ENCODE results near the gene GRM1.

Gene GRM1

GRCh38 chr6:146065690-146066089 is 36.8 kb downstream of the GRM1 start:
- Histone ChIP-seq H3K4me1 (ENCODE audit: insufficient read depth, low read length) (no peaks in the 10 kb centered on the region), H3K36me3 (ENCODE audit: insufficient read depth, low read length) (no peaks in the 10 kb centered on the region), H3K9me3 (ENCODE audit: control insufficient read depth, insufficient read depth, low read length) (no peaks in the 10 kb centered on the region), H3K9ac (ENCODE audit: low read depth, low read length) (no peak overlapping the region)

GRCh38 chr6:146066506-146066905 is 37.6 kb downstream of the GRM1 start:
- H3K4me1 ChIP-seq (ENCODE audit: insufficient read depth, low read length) = no peaks in the 10 kb centered on the region
- no peaks in the 10 kb centered on the region for H3K9me3 ChIP-seq (ENCODE audit: control insufficient read depth, insufficient read depth, low read length)
- H3K9ac ChIP-seq (ENCODE audit: low read depth, low read length) = no peak overlapping the region
- H3K36me3 ChIP-seq (ENCODE audit: insufficient read depth, low read length) = no peaks in the 10 kb centered on the region

GRCh38 chr6:146071781-146072180 is 42.9 kb downstream of the GRM1 start:
- Histone ChIP-seq H3K4me1 (ENCODE audit: insufficient read depth, low read length) (no peaks in the 10 kb centered on the region), H3K36me3 (ENCODE audit: insufficient read depth, low read length) (no peaks in the 10 kb centered on the region), H3K9ac (ENCODE audit: low read depth, low read length) (no peak overlapping the region), H3K9me3 (ENCODE audit: control insufficient read depth, insufficient read depth, low read length) (no peaks in the 10 kb centered on the region)

DNA sequence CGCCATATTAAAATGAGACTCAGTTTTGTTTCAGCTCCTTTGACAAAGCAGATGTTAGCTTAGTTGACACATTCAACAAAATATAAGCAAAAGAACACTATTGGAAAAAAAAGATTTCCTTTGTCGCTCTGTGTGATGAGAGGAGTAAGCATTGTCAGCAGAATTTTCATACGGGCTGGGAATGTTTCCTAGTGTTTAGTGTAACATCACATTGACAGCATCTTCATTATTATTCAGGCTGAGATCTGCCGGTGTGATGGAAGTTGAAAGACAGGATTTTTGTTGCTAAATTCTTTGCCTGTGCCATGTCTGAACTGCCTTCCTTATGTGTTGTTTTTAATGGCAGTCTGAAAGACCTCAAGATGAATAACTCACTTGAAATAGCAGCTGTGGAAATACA is 49.1 kb downstream of the GRM1 start:
- Histone ChIP-seq H3K9ac (ENCODE audit: low read depth, low read length) (no peak overlapping the region), H3K4me1 (ENCODE audit: insufficient read depth, low read length) (no peaks in the 10 kb centered on the region), H3K36me3 (ENCODE audit: insufficient read depth, low read length) (no peaks in the 10 kb centered on the region), H3K9me3 (ENCODE audit: control insufficient read depth, insufficient read depth, low read length) (no peaks in the 10 kb centered on the region)

DNA sequence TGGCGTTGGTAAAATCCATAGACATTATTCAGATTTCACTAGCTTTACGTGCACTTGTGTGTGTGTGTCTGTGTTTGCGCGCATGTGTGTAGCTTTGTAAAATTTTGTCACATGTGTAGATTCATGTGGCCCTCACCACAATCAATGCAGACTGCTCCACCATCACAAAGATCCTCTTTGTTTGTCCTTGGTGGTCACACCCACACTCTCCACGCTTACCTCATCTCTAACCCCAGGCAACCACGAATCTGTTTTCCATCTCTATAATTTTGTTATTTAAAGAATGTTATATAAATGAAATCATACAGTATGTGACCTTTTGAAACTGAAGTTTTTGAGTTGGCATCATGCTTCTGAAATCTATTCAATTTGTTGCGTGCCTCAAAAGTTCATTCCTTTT is 58.5 kb downstream of the GRM1 start:
- H3K9me3 ChIP-seq (ENCODE audit: control insufficient read depth, insufficient read depth, low read length) = no peaks in the 10 kb centered on the region
- no peaks in the 10 kb centered on the region for H3K36me3 ChIP-seq (ENCODE audit: insufficient read depth, low read length)
- no peaks in the 10 kb centered on the region for H3K4me1 ChIP-seq (ENCODE audit: insufficient read depth, low read length)
- no peak overlapping the region for H3K9ac ChIP-seq (ENCODE audit: low read depth, low read length)

GRCh38 chr6:146090474-146090873 is 61.6 kb downstream of the GRM1 start:
- Histone ChIP-seq H3K36me3 (ENCODE audit: insufficient read depth, low read length) (no peaks in the 10 kb centered on the region), H3K9me3 (ENCODE audit: control insufficient read depth, insufficient read depth, low read length) (no peaks in the 10 kb centered on the region), H3K9ac (ENCODE audit: low read depth, low read length) (no peak overlapping the region), H3K4me1 (ENCODE audit: insufficient read depth, low read length) (peaks cover 6% of the 10 kb centered on the region; the same call in 1 of the 2 replicates)

GRCh38 chr6:146092961-146093686 is 64.3 kb downstream of the GRM1 start:
- H3K4me1 ChIP-seq (ENCODE audit: insufficient read depth, low read length) = peaks cover 6% of the 10 kb centered on the region; the same call in 1 of the 2 replicates
- no peaks in the 10 kb centered on the region for H3K9me3 ChIP-seq (ENCODE audit: control insufficient read depth, insufficient read depth, low read length)
- H3K9ac ChIP-seq (ENCODE audit: low read depth, low read length) = no peak overlapping the region
- H3K36me3 ChIP-seq (ENCODE audit: insufficient read depth, low read length) = no peaks in the 10 kb centered on the region

GRCh38 chr6:146095481-146095880 is 66.6 kb downstream of the GRM1 start:
- H3K4me1 ChIP-seq (ENCODE audit: insufficient read depth, low read length) = peaks cover 6% of the 10 kb centered on the region; the same call in 1 of the 2 replicates
- H3K9me3 ChIP-seq (ENCODE audit: control insufficient read depth, insufficient read depth, low read length) = no peaks in the 10 kb centered on the region
- H3K36me3 ChIP-seq (ENCODE audit: insufficient read depth, low read length) = no peaks in the 10 kb centered on the region
- H3K9ac ChIP-seq (ENCODE audit: low read depth, low read length) = no peak overlapping the region

GRCh38 chr6:146097586-146097985 is 68.7 kb downstream of the GRM1 start:
- Histone ChIP-seq H3K4me1 (ENCODE audit: insufficient read depth, low read length) (peaks cover 6% of the 10 kb centered on the region; the same call in 1 of the 2 replicates), H3K9ac (ENCODE audit: low read depth, low read length) (no peak overlapping the region), H3K36me3 (ENCODE audit: insufficient read depth, low read length) (no peaks in the 10 kb centered on the region), H3K9me3 (ENCODE audit: control insufficient read depth, insufficient read depth, low read length) (no peaks in the 10 kb centered on the region)

DNA sequence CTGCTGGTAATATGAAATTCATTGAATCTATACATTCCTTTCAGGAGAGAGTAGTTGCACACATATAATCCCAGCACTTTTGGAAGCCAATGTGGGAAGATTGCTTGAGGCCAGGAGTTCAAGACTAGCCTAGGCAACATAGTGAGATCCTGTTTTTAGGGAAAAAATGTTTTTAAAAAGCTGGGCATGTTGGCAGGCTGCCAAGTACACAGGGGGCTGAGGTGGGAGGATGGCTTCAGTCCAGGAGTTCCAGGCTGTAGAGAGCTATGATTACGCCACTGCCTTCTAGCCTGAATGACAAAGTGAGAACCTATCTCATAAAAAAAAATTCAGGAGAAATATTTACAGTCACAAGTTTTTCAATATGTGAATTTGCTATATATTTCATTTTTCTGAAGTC is 71.9 kb downstream of the GRM1 start:
- H3K9me3 ChIP-seq (ENCODE audit: control insufficient read depth, insufficient read depth, low read length) = no peaks in the 10 kb centered on the region

DNA sequence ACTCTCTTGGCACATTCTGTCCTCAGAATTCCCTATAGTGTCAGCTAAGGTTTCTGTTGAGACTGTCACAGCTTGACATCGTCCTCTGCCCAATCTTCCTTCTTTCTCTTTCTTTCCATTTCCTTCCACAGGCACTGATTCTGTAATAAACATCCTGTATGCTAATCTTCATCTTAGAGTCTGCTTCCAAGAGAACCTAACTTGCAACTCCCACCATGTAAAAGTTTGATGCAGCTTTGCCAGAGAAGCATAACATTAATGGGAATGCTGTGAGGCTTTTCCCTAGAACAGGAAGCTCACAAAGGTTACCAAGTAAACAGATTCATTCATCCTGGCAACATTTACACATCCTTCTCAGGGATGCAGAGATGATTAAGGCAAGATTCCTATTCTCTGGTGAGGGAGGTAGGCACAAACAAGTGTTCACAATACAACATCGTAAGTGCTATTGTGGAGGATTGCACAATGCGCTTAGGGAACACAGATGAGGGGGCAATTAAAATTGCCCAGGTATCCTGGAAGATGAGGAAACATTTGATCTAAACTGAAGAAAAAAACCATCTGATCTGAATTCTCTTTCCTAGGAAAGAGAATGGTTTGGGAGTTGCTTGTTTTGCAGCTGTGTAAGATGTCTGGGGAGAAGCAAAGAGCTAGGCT is 74.7 kb downstream of the GRM1 start:
- H3K4me1 ChIP-seq (ENCODE audit: insufficient read depth, low read length) = peaks cover 4% of the 10 kb centered on the region; the same call in 1 of the 2 replicates
- H3K9ac ChIP-seq (ENCODE audit: low read depth, low read length) = no peak overlapping the region
- no peaks in the 10 kb centered on the region for H3K36me3 ChIP-seq (ENCODE audit: insufficient read depth, low read length)
- H3K9me3 ChIP-seq (ENCODE audit: control insufficient read depth, insufficient read depth, low read length) = no peaks in the 10 kb centered on the region

More for the DNA sequence above, 71.9 kb downstream of the GRM1 start:
- Histone ChIP-seq H3K9ac (ENCODE audit: low read depth, low read length) (no peak overlapping the region), H3K36me3 (ENCODE audit: insufficient read depth, low read length) (no peaks in the 10 kb centered on the region), H3K4me1 (ENCODE audit: insufficient read depth, low read length) (peaks cover 4% of the 10 kb centered on the region; the same call in 1 of the 2 replicates)

- Histone ChIP-seq H3K4me1 (ENCODE audit: insufficient read depth, low read length) (peaks cover 4% of the 10 kb centered on the region; the same call in 1 of the 2 replicates), H3K36me3 (ENCODE audit: insufficient read depth, low read length) (no peaks in the 10 kb centered on the region), H3K9me3 (ENCODE audit: control insufficient read depth, insufficient read depth, low read length) (no peaks in the 10 kb centered on the region), H3K9ac (ENCODE audit: low read depth, low read length) (no peak overlapping the region)
Measured at GRCh38 chr6:146106532-146106931, 77.7 kb downstream of the GRM1 start.

DNA sequence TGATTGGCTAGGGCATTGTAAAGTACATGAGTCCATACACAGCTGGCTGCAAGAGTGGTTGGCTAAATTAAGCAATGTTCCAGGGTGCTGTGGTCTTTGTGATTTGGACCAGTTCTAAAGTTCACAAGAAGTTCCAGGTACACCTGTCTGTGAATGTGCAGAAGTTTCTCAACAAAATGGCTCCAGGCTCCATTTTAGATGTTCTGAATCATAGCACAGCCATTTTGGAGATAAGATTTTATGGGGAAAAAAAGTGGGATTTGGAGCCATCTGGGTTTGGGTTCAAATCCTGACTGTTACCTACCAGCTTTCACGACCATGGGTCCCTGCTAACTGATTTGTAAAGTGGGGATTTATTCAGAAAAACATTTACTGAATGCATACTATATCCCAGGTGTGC is 82.1 kb downstream of the GRM1 start:
- Histone ChIP-seq H3K9me3 (ENCODE audit: control insufficient read depth, insufficient read depth, low read length) (no peaks in the 10 kb centered on the region), H3K9ac (ENCODE audit: low read depth, low read length) (no peak overlapping the region), H3K36me3 (ENCODE audit: insufficient read depth, low read length) (no peaks in the 10 kb centered on the region), H3K4me1 (ENCODE audit: insufficient read depth, low read length) (no peaks in the 10 kb centered on the region)

GRCh38 chr6:146111881-146112450 is 83.1 kb downstream of the GRM1 start:
- Histone ChIP-seq H3K9me3 (ENCODE audit: control insufficient read depth, insufficient read depth, low read length) (no peaks in the 10 kb centered on the region), H3K36me3 (ENCODE audit: insufficient read depth, low read length) (no peaks in the 10 kb centered on the region), H3K4me1 (ENCODE audit: insufficient read depth, low read length) (no peaks in the 10 kb centered on the region), H3K9ac (ENCODE audit: low read depth, low read length) (no peak overlapping the region)
